Endothelial cell of umbilical vein (primary cell): ENCODE data around the gene ITGB1BP1. TPM values are rescaled to one million over a fixed set of nuclear protein-coding genes. Genes with fewer than 3 reads are reported as not detected.

ENCODE experiments used
- BruUV-seq: library from RNA; stranded (reverse); fragments of 400-500 nt; replicated peaks from 2 replicates; lab custom pipeline; 2021; lab: Mats Ljungman, UMichigan
- CTCF ChIA-PET: fragments of 300-600, 350-600 bp; sonication (Branson Sonifier 250); formaldehyde crosslinking; loops from one replicate; lab custom pipeline; 2021; ENCODE audit warnings: antibody characterized with exemption, inconsistent platforms; lab: Charles Lee
- POLR2A ChIA-PET: fragments of 300-600, 350-600 bp; sonication (Branson Sonifier 250); formaldehyde crosslinking; loops from one replicate; lab custom pipeline; 2021; ENCODE audit warnings: antibody characterized with exemption, inconsistent platforms; lab: Charles Lee
- DNase-seq: peaks from one replicate; pipeline ENCODE4 v3.0.0-alpha.2; 2011; ENCODE audit warnings: low read depth, low spot score
- FAIRE-seq: peaks from 2 replicates; lab custom pipeline; 2011; peaks lifted over from hg19 to GRCh38; lab: Jason Lieb, UNC
- H2AFZ ChIP-seq: 2 replicates; pipeline ENCODE4 v1.6.0; 2012; ENCODE audit warnings: low read depth, low read length, control low read depth, inconsistent platforms
- H3K27ac ChIP-seq: 2 replicates; pipeline ENCODE4 v1.5.1; 2011; ENCODE audit warnings: low read depth, mild to moderate bottlenecking, control low read depth, low read length, moderate library complexity; ENCODE audit not compliant: insufficient read depth
- H3K27me3 ChIP-seq, 2 experiments: 2 replicates each; pipeline versions ENCODE4 v1.6.0 to v1.6.1; 2011; ENCODE audit warnings: low read length in 2 of 2, mixed read lengths in 1 of 2; ENCODE audit not compliant: control insufficient read depth in 2 of 2, insufficient read depth in 2 of 2
- H3K36me3 ChIP-seq, 2 experiments: 2 replicates in 1 of 2; 3 replicates in 1 of 2; pipeline ENCODE4 v1.5.1; 2011; ENCODE audit warnings: low read length in 2 of 2, mild to moderate bottlenecking in 1 of 2, moderate library complexity in 1 of 2; ENCODE audit not compliant: control insufficient read depth in 2 of 2, insufficient read depth in 2 of 2; ENCODE audit errors: extremely low read depth in 1 of 2
- H3K4me1 ChIP-seq: 3 replicates; pipeline ENCODE4 v1.5.1; 2011; ENCODE audit warnings: mild to moderate bottlenecking, low read length; ENCODE audit not compliant: control insufficient read depth, insufficient read depth; ENCODE audit errors: extremely low read depth
- H3K4me2 ChIP-seq: 2 replicates; pipeline ENCODE4 v1.6.1; 2011; ENCODE audit warnings: low read length, control low read depth, mixed read lengths; ENCODE audit not compliant: insufficient read depth
- H3K4me3 ChIP-seq, 3 experiments: fragments of 200-600 bp in 1 of 3; sonication (generic), shearing (Covaris generic) in 1 of 3; replicated peaks in 1 of 3; 2 replicates each; pipeline ENCODE4 v1.5.1; 2011 to 2016; ENCODE audit warnings: control low read depth in 3 of 3, low read length in 3 of 3, mild to moderate bottlenecking in 2 of 3, inconsistent platforms in 1 of 3, low read depth in 1 of 3, moderate library complexity in 1 of 3; ENCODE audit not compliant: insufficient read depth in 1 of 3
- H3K79me2 ChIP-seq: 2 replicates; pipeline ENCODE4 v1.6.0; 2012; ENCODE audit warnings: low read length, inconsistent platforms; ENCODE audit not compliant: control insufficient read depth, insufficient read depth
- H3K9ac ChIP-seq: replicated peaks from 2 replicates; pipeline ENCODE3; 2011; ENCODE audit warnings: low read length, control low read depth; ENCODE audit not compliant: insufficient read depth; ENCODE audit errors: extremely low read depth
- H3K9me1 ChIP-seq: replicated peaks from 3 replicates; pipeline ENCODE4 v1.6.0; 2011; ENCODE audit warnings: mild to moderate bottlenecking, low read length; ENCODE audit not compliant: control insufficient read depth, insufficient read depth; ENCODE audit errors: extremely low read depth
- H3K9me3 ChIP-seq: replicated peaks from 2 replicates; pipeline ENCODE4 v1.5.1; 2012; ENCODE audit warnings: low read length, inconsistent platforms; ENCODE audit not compliant: control insufficient read depth, insufficient read depth
- H4K20me1 ChIP-seq: replicated peaks from 2 replicates; pipeline ENCODE3; 2011; ENCODE audit warnings: mild to moderate bottlenecking, low read length; ENCODE audit not compliant: control insufficient read depth, insufficient read depth; ENCODE audit errors: extremely low read depth
- EZH2 ChIP-seq: IDR thresholded peaks from 2 replicates; pipeline ENCODE4 v1.6.1; 2012; ENCODE audit warnings: borderline replicate concordance, low read depth, mild to moderate bottlenecking, moderate library complexity, low read length, inconsistent platforms; ENCODE audit not compliant: severe bottlenecking
- FOS ChIP-seq: IDR thresholded peaks from 2 replicates; pipeline ENCODE4 v1.6.1; 2011; ENCODE audit warnings: mild to moderate bottlenecking, low read length, moderate library complexity, borderline replicate concordance; ENCODE audit not compliant: insufficient read depth
- GATA2 ChIP-seq: IDR thresholded peaks from 2 replicates; pipeline ENCODE4 v1.7.0; 2011; ENCODE audit warnings: low read depth, mild to moderate bottlenecking, moderate library complexity, mixed read lengths, low read length; ENCODE audit not compliant: insufficient read length, insufficient read depth
- JUN ChIP-seq: IDR thresholded peaks from 2 replicates; pipeline ENCODE4 v1.6.1; 2011; ENCODE audit warnings: borderline replicate concordance, low read depth; ENCODE audit not compliant: insufficient read length, insufficient read depth
- MYC ChIP-seq: IDR thresholded peaks from one replicate; pipeline ENCODE4 v1.6.1; 2011; ENCODE audit warnings: mild to moderate bottlenecking, low read depth, low read length
- POLR2A ChIP-seq: IDR thresholded peaks from 2 replicates; pipeline ENCODE4 v1.6.1; 2012; ENCODE audit warnings: low read depth, mild to moderate bottlenecking, control low read depth, low read length
- POLR2AphosphoS5 ChIP-seq: IDR thresholded peaks from 2 replicates; pipeline ENCODE4 v1.6.1; 2012; ENCODE audit warnings: low read depth, mild to moderate bottlenecking, control low read depth, low read length, moderate library complexity; ENCODE audit not compliant: insufficient read depth
- dilution Hi-C: fragments of 300-500 bp; cut with MboI; formaldehyde crosslinking; loops from one replicate; pipeline ENCODE4 v1.15.0; 2019; ENCODE audit warnings: low sequenced_read_pairs; ENCODE audit not compliant: extremely low pct_ligation_motif_present
- intact Hi-C: fragments of 100-400 bp; cut with micrococcal nuclease; formaldehyde crosslinking; loops from one replicate; pipeline ENCODE4 v1.10.0; 2022
- polyA plus RNA-seq, 4 experiments: library from polyadenylated mRNA; depleted of rRNA in 3 of 4; stranded (reverse) in 3 of 4; unstranded in 1 of 4; fragments of >200 nt; gene quantifications; 2 replicates each; pipeline versions ENCODE4 v1.2.1 to v1.2.3, GENCODE V29; 2011 to 2012; ENCODE audit warnings: missing spikeins in 1 of 4
- total RNA-seq: library from RNA; stranded (reverse); gene quantifications from 2 replicates; pipeline ENCODE4 v1.2.3, GENCODE V29; 2021
- TF ChIP-seq, protein P1 (sequence below): IDR thresholded peaks from 2 replicates; pipeline ENCODE4 v1.6.1; 2011; ENCODE audit not compliant: insufficient read depth, insufficient read length
- TF ChIP-seq, protein P2 (sequence below), 2 donors: IDR thresholded peaks; 1 replicate in 1 of 2; 2 replicates in 1 of 2; pipeline ENCODE4 v1.5.1; 2011; ENCODE audit warnings: low read length in 2 of 2, mild to moderate bottlenecking in 2 of 2, moderate library complexity in 2 of 2, control low read depth in 1 of 2, inconsistent platforms in 1 of 2, low read depth in 1 of 2; ENCODE audit not compliant: insufficient read depth in 1 of 2; ENCODE audit errors: extremely low read depth in 1 of 2

The ITGB1BP1 gene
- total and polyA plus RNA-seq, 2 donors (not counting 3 experiments of a cell fraction or from before 2014, with no cell fraction given) = 45.0 to 170 TPM

DNA sequence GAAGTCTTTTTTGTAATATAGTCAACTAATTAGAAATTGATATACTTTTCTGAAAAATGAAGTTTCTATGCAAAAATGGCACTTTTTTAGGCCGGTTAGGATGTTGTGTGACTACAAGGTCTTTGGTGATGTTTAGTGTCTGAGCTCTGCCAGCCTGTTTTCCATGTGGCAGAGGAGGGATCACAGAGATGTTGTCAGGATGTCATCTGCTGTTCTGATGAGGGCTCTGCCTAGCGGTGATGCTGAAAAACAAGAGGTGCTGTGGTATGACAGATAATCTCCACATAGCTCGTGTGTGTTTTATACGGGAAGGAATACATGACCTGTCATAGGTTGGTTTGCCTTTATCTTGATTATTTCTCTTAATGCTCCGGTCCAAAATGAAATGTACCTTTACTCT lies 39.0 kb upstream of the ITGB1BP1 start:
- H3K27ac ChIP-seq = no peak overlapping the region
- H3K9me3 ChIP-seq = no peaks in the 10 kb centered on the region
- H3K9me1 ChIP-seq = no peaks in the 10 kb centered on the region
- H3K9ac ChIP-seq = no peak overlapping the region
- H4K20me1 ChIP-seq = no peaks in the 10 kb centered on the region
- no peaks in the 10 kb centered on the region for H3K4me1 ChIP-seq
- H3K27me3 ChIP-seq = no peaks in the 10 kb centered on the region
- H2AFZ ChIP-seq = no peak overlapping the region
- no peak overlapping the region for H3K4me2 ChIP-seq
- TF ChIP-seq, protein P1, sequence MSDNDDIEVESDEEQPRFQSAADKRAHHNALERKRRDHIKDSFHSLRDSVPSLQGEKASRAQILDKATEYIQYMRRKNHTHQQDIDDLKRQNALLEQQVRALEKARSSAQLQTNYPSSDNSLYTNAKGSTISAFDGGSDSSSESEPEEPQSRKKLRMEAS = no peak
- TF ChIP-seq MYC (no peak), FOS (no peak), JUN (no peak), POLR2A (no peak), POLR2AphosphoS5 (no peak), EZH2 (no peak), GATA2 (no peak)
- TF ChIP-seq, protein P2, sequence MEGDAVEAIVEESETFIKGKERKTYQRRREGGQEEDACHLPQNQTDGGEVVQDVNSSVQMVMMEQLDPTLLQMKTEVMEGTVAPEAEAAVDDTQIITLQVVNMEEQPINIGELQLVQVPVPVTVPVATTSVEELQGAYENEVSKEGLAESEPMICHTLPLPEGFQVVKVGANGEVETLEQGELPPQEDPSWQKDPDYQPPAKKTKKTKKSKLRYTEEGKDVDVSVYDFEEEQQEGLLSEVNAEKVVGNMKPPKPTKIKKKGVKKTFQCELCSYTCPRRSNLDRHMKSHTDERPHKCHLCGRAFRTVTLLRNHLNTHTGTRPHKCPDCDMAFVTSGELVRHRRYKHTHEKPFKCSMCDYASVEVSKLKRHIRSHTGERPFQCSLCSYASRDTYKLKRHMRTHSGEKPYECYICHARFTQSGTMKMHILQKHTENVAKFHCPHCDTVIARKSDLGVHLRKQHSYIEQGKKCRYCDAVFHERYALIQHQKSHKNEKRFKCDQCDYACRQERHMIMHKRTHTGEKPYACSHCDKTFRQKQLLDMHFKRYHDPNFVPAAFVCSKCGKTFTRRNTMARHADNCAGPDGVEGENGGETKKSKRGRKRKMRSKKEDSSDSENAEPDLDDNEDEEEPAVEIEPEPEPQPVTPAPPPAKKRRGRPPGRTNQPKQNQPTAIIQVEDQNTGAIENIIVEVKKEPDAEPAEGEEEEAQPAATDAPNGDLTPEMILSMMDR (IDR thresholded peaks at IDR 0.05; ENCODE audit: extremely low read depth in 1 of 2, insufficient read depth in 1 of 2, low read depth in 1 of 2, low read length in 2 of 2) = no peak
- no peaks in the 10 kb centered on the region for H3K79me2 ChIP-seq
- dilution Hi-C loops (no loop called here), intact Hi-C loops (no loop called here)
- no TSS peak for BruUV-seq
- peaks cover 0 to 7% of the 10 kb centered on the region in 2 experiments for H3K36me3 ChIP-seq
- ChIA-PET POLR2A (no interaction called here), CTCF (interaction anchor here (1.2 kb wide), 1 partner anchor 14 kb away, joined by 3 read pairs; no protein-coding TSS in a partner anchor)
- no peak for FAIRE-seq
- no peak overlapping the region for H3K4me3 ChIP-seq
- no peak for DNase-seq
